ENCODE measurements around the gene NT5C1B.

- no peak for TF ChIP-seq POLR2AphosphoS5 (IDR thresholded peaks at IDR 0.05)
- TF ChIP-seq, protein P1, sequence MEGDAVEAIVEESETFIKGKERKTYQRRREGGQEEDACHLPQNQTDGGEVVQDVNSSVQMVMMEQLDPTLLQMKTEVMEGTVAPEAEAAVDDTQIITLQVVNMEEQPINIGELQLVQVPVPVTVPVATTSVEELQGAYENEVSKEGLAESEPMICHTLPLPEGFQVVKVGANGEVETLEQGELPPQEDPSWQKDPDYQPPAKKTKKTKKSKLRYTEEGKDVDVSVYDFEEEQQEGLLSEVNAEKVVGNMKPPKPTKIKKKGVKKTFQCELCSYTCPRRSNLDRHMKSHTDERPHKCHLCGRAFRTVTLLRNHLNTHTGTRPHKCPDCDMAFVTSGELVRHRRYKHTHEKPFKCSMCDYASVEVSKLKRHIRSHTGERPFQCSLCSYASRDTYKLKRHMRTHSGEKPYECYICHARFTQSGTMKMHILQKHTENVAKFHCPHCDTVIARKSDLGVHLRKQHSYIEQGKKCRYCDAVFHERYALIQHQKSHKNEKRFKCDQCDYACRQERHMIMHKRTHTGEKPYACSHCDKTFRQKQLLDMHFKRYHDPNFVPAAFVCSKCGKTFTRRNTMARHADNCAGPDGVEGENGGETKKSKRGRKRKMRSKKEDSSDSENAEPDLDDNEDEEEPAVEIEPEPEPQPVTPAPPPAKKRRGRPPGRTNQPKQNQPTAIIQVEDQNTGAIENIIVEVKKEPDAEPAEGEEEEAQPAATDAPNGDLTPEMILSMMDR (IDR thresholded peaks at IDR 0.05; ENCODE audit: poor library complexity, severe bottlenecking) = no peak
Measured at GRCh38 chr2:18619091-18619490, 29.7 kb upstream of the NT5C1B start.

Data from neural cell (in vitro differentiated cells).